Loucy (cell line): ENCODE measurements around the gene PRKN.

Experiments used
- EZH2phosphoT487 ChIP-seq: fragments of 200-600 bp; IDR thresholded peaks from 2 replicates; pipeline ENCODE4 v1.6.1; 2018; ENCODE audit warnings: antibody characterized with exemption, mild to moderate bottlenecking, moderate library complexity, borderline replicate concordance
- TF ChIP-seq, protein P1 (sequence below): fragments of 200-600 bp; sonication (generic); conservative IDR thresholded peaks from 2 replicates; pipeline ENCODE4 v1.5.1; 2014; ENCODE audit warnings: mild to moderate bottlenecking, antibody characterized with exemption, low read length

DNA sequence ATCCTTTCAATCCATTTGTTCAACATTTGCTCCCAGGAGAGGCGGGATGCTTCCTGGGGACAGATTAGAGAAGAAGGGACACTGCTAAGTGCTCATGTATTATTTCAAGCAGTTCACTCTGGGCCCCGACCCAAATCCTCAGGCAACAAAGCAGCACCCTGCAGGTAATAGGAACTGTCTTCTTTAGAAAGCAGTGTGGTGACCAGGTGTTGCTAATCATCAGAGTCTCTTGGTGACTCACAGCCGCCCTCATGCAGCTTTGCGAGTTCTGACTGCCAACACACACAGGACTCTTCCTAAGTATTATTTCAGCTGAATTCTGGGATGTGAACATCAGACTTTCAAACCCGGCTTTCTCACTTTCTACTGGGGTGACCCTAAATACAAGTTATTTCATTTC lies 356.4 kb downstream of the PRKN start:
- TF ChIP-seq, protein P1, sequence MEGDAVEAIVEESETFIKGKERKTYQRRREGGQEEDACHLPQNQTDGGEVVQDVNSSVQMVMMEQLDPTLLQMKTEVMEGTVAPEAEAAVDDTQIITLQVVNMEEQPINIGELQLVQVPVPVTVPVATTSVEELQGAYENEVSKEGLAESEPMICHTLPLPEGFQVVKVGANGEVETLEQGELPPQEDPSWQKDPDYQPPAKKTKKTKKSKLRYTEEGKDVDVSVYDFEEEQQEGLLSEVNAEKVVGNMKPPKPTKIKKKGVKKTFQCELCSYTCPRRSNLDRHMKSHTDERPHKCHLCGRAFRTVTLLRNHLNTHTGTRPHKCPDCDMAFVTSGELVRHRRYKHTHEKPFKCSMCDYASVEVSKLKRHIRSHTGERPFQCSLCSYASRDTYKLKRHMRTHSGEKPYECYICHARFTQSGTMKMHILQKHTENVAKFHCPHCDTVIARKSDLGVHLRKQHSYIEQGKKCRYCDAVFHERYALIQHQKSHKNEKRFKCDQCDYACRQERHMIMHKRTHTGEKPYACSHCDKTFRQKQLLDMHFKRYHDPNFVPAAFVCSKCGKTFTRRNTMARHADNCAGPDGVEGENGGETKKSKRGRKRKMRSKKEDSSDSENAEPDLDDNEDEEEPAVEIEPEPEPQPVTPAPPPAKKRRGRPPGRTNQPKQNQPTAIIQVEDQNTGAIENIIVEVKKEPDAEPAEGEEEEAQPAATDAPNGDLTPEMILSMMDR, result no peak
- TF ChIP-seq EZH2phosphoT487, result no peak
